ENCODE measurements around the gene SLC25A45.

SLC25A45 gene

DNA sequence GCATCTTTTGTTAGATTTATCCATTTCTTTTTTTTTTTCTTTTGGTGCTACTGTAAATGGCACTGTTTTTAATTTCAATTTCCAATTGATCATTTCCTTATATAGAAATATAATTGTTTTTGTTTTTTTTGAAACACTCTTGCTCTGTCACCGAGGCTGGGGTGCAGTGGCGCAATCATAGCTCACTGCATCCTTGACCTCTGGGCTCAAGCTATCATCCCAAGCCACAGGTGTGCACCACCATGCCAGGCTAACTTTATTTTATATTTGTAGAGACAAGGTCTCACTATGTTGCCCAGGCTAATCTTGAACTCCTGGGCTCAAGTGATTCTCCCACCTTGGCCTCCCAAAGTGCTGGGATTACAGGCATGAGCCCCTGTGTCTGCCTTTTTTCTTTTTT is 20.3 kb upstream of the SLC25A45 start:
- DNase-seq, result no peak

DNA sequence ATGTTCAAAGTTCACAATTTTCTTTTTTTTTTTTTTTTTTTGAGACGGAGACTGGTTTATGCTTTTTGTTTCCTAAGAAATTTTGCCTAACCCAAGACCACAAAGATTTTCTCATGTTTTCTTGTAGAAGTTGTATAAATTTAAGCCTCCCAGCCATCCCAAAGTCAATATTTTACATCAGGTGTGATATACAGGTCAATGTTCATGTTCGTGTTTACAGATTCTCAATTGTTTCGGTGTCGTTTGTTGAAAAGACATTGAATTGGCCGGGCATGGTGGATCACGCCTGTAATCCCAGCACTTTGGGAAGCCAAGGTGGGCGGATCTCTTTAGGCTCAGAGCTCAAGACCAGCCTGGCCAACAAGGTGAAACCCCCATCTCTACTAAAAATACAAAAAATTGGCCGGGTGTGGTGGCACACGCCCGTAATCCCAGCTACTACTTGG is 19.4 kb upstream of the SLC25A45 start:
- DNase-seq, result no peak

DNA sequence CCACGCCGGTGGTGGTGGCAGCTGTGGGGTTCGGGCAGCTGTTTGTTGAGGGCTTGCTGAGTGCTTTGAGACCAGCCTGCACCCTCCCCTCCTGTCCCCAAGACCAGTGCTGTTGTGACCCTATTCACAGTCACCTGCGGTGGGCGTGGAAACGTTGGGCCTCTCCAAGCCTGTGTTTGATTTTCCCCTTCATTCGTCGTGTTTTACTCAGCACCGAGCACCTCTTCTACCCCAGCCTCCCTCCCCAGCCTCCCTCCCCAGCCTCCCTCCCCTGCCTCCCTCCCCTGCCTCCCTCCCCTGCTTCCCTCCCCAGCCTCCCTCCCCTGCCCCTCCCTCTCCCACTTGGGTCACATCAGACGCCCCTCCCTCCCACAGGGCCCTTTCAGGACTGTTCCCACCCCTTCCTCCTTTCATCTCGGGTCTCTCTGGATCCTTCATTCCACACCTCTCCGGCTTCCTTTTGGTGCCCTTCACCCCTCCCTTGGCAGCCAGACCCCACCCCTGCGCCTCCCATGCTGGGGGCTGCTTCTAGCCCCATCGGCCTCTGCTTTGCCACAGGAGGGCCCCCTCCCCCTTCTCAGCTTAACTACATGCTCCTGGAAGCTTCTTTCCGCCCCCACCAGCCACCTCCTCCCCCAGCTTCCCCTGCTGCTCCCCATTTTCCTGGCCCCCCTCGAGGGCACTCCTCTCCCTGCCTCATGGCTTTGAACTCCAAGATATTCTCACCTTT is 18.8 kb upstream of the SLC25A45 start:
- DNase-seq, result no peak

DNA sequence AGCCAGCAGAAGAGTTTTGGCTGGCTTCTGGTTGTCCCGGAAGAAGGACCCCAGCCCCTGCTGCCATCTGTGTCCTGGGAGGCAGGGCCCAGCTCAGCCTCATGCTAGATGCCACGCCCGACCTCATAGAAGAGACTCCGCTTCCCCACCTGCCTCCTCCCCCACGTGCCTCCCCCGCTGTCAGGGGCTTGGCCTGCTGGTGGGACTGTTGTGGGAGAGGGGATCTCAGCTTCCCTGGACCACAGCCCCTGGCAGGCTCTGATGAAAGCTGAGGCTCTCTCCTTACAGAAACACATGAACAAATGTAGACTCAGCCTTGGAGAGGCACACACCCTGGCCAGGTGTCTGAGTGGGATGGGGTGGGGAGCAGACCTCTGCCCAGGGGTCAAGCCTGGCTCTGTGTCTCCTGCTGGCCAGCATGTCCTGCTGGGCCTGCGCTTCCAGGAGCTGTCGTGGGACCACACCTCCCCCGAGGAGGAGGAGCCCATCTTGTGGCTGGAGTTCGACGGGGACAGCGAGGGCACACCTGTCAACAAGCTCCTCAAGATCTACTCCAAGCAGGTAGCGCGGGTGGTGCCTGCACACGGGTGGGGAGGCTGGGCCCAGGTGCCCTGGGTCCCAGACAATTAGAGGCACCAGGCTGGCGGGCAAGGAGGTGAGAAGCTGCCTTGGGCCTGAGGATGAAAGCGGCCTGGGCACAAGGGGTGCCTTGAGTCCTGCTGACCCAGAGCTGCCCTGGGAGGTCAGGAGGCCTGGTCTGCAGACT is 18.0 kb upstream of the SLC25A45 start:
- no peak for DNase-seq

DNA sequence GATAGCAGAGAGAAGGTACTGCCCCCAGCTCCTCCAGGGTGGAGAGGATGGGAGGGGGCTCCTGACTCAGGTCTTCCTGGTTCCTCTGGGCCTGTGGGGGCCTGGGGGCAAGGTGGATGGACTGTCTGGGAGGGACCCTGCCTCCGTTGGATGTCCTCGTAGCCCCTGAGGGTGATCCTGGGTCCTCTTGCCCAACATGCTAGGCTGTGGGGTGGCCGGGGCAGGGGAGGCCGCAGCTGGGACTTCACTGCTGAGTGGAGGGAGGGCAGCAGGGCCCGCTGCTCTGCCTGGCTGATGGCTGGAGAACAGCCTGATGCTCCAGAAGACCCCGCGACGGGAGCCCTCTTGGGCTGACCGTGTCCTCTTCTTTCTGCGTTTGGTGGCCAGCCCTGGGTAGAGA is 17.4 kb upstream of the SLC25A45 start:
- DNase-seq, result no peak

DNA sequence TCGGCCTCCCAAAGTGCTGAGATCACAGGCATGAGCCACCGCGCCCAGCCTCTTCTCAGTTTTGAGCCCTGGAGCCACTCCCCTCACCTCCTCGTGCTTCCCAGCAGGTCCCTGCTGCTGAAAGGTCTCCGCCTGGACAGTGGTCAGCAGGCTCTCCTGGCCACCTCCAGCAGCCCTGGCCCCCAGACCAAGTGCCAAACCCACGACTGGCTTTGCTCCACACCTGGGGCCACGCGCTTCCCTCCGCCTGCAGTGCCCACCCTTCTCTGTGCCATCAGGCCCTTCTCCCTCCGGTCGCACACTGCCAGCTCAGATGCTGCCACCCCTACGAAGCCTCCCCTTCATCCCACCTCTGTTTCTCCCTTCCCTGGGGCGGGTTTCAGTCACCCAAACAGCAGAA is 16.8 kb upstream of the SLC25A45 start:
- no peak for DNase-seq

DNA sequence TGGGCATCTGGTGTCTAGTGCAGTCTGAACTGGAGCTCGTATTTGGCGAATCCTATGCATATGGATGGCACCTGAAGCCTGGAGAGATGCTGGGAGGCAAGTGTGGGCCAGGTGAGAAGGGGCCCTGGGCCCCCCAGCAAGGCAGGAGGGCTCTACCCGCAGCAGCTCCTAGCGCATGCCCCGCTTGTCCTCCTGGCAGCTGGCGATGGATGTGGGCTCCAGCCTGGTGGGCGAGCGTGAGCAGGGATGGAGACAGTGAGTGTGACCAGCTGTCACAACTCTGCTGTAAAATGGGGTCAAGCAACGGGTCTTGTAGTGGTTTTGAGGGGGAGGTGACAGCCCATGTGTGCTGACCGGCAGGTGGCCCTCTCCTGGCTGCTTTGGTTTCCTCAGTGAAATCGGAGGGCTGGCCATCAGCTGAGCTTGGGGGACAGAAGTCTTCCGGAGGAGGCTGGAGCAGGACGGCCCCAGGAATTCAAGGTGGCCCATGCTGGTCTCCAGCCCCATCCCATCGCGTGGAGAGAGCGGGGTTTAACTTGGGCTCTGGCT is 16.0 kb upstream of the SLC25A45 start:
- no peak for DNase-seq

DNA sequence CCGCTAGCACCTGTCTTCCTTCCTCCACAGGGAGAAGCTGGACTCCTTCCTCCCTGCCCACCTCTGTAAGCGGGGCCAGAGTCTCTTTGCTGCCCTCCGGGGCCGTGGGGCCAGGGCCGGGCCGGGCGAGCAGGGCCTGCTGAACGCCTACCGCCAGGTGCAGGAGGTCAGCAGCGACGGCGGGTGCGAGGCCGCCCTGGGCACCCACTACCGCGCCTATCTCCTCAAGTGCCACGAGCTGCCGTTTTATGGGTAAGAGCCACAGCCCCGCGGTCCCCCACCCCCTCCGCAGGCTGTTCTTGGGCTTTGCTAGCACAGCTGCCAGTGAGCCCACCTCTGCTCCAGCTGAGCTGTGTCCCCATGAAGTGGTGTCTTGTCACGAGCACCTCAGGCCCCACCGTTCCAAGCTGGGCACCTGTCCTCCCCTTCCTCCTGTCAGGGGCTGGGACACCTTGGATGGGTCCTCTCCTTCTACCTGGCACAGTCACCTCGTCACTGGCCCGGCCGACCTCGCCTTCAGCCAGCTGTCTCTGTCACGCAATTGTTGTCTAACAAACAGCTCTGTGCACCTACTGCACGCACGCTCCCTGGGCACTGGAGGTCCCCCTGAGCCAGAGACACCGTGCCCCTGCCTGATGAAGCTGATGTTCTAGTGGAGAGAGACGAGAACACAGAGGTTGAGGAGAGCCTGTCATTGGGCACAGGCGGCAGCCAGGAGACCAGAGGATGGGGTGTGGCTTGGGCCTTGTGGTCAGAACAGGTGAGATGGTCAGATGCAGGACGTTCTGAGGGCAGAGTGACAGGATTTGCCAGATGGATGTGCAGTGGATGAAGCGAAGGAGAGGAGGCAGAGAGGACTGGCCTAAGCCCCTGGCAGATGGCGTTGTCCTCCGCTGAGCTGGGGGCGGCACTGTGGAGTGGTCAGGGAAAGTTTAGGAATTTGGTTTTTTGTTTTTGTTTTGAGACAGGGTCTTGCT is 14.6 kb upstream of the SLC25A45 start:
- DNase-seq, result no peak

DNA sequence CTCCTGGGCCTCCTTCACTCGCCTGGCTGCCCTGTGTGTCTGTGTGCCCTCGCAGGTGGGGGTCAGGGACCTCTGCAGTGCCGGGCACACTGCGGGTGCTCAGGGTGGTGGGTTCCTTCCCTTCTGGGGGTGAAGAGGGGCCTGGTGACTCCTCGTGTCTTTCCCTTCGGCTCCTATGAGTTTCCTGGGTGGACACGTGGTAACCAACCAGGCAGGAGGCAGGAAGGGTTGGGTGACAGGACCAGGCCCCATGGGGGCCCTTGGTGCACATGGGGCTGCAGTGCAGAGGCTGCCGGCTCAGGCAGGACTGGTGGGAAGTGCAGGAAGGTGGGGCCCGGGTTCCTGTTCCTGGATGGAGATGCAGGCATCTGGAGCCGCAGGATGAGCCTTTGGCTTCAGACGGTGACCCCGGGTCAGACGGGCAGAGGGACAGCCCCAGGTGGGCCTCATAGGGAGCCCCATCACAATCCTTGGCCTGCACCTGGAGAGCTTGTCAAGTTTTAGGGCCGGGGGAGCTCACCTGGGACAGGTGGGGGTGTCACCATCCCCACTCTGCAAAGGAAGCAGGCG is 13.6 kb upstream of the SLC25A45 start:
- DNase-seq, result no peak

DNA sequence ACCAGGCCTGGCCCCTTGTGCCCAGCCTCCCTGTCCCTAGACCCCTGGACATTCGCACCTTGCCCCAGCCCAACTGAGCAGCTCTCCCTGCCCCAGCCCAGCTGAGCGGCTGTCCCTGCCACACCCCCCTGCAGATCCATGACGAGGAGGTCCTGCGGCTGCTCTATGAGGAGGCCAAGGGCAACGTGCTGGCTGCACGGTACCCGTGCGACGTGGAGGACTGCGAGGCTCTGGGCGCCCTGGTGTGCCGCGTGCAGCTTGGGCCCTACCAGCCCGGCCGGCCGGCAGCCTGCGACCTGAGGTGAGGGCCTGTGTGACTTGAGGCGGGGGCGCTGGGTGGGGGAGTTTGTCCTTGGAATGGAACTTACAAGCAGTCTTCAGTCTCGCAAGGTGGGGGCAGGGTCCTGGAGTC is 11.7 kb upstream of the SLC25A45 start:
- DNase-seq, result no peak

DNA sequence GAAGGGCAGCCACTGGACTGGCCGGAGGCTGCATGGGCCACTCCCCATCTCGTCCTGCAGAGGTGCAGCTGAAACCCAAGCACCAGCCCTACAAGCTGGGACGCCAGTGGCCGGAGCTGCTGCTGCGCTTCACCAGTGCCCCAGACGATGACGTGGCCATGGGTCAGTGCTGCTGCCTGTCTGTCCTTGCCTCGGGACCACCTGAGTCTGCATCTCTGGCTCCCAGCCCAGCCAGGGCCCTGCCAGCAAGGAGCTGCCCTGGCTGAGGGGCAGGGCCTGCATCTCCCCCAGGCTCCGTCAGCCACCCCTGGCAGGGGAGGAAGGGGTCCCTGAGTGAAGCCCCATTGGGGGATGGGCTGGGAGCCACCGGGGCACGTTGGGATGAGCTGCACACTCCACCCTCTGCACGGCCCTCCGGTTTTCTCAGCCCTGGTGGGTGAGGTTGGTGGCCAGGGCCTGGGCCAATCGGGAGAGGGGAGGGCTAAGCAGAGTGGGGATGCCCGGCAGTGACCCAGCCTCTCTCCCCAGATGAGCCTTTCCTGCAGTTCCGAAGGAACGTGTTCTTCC is 11.2 kb upstream of the SLC25A45 start:
- DNase-seq, result no peak

DNA sequence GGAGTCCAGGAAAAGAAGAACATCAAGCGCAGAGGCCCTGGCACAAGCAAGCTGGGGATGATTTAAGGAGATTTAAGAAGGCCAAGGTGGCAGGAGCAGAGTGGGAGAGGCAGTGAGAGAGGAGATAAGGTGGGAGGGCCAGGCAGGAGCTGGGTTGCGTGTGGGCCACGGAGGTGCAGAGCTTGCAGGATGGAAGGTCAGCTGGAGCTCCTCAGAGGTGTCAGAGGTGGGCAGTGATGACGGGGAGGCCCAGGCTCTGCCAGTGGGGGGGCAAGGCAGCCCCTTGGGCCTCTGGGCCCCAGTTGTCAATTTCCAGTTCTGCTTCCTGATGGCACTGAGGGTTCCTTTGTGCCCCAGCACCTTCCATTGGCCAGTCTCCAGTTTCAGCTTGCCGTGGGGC is 10.5 kb upstream of the SLC25A45 start:
- no peak for DNase-seq

DNA sequence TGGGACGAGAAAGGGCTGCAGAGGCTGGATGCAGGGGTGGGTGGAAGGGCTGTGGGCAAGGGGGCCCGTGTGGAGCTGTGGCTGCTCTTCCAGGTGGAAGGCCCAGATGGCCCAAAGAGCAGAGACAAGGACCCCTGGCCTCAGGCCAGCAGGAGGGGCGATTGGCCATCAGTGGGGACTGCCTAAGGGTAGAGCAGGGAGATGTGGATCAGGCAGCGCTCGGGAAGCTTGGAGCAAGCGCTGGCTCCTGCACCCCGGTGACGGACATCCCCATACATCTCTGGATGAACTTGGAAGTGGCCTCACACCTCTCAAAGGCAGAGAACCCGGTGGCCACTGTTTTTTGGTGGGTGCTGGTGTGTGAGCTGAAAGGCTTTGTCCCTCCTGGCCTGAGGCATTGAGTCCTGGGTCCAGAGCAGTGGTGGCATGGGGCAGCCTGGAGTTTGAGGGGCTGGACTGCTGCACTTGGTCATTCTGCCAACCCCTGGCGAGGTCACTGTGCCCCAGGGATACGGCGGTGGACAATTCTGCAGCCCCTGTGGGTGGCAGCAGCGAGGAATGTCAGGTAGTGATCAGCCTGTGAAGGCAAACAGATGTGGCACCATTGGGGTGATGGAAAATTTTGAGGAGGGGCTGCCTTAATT is 9.9 kb upstream of the SLC25A45 start:
- DNase-seq, result no peak

DNA sequence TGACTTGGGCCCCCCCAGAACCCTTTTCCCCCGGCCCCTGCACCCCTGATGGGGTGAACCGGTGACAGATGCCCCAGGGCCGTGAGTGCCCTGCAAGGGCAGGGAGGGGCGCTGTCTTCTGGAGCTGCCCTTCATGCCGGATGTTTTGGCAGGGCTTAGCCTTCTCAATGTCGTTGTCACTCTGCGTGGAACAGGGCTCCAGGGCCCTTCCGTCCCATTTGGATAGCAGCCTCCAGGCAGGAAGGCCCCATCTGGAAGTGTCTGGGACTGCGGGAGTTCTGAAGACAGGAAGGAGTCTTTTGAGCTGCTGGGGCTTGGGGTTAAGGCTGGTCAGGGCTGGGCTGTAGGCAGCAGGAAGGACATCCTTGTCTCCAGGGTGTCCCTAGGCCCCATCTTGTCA is 8.6 kb upstream of the SLC25A45 start:
- DNase-seq, result no peak

DNA sequence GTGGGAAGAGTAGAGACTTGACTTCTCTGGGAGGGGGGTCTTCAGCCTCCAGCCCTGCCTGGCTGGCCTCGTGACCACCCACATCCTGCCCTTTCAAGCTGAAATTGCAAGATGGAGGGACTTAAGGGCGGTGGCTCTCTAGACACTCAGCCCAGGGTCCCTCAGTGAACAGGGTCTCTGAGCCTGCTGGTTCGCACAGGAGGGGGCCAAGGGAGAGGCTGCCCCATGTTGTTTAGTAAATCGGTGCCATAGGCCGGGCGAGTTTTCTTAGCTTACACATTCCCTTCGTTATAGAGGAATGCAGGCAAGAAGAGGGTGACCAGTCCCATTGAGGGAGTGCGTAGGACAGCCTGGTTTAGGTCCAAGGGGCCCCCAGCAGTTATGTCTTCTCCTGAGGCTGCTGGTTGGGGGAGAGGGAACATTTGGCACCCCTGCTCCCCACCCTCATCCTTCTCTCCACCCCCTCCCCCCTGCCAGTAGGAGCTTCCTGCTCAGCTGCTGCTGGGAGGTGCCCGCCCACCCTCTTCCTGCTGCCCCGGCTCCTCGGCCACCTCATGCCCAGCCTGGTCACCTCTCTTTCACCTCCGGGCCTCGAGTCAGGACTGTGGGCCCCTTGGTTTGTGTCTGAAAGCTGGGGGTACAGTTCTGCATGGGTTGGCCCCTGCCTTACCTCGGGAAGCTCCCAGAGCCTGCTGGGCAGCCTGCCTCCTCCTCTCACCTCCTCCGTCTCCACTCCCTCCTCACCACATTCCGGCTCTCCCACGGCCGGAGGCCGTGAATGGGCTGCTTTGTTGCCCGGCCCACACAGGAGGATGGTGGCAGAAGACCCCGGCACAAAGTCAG is 7.9 kb upstream of the SLC25A45 start:
- DNase-seq, result no peak

DNA sequence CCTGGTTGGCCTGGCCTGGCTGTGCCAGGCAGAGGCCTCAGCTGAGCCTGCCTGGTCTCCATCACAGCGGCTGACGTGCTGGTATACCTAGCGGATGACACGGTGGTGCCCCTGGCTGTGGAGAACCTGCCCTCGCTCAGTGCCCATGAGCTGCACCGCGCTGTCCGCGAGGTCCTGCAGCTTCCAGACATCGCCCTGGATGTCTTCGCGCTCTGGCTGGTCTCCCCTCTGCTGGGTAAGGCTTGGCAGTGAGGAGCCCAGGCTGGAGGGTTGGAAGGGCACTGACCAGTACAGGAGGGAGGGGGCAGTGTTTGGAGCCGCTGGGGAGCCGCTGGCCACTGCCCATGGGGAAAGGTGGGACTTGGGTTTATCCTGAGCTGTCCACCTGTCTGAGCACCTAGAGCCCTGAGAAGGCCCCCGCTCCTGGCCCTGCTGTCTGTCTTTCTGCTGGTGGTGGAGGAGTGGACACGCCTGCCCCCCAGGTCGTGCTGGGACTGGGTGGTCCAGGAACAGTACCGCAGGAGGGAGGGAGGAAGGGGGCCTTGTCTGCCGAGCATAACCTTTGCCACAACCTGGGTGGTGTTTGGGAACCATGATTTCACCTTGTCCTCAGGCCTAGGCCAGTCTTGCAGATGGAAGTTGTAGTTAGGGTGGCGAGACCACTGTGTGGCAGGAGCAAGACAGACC is 7.0 kb upstream of the SLC25A45 start:
- DNase-seq, result no peak

DNA sequence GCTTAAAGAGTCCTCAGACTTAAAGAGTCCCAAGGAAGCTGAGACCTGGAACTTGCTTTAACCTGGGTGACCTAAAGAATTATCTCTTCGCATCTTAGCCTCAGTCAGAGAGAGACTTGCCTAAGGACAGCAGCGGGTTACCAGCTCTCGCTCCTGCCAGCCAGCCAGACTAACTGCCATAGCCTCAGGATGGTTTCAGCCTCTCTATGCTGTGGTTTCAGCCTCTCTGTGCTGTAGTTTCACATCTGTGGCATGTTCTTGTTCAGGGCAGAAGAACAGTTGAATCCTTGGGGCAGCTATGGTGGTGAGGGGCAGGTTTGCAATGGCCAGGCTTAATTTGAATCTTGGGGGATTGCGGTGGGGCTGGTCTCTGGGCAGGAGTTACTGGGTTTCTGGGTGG is 6.3 kb upstream of the SLC25A45 start:
- DNase-seq, result no peak

DNA sequence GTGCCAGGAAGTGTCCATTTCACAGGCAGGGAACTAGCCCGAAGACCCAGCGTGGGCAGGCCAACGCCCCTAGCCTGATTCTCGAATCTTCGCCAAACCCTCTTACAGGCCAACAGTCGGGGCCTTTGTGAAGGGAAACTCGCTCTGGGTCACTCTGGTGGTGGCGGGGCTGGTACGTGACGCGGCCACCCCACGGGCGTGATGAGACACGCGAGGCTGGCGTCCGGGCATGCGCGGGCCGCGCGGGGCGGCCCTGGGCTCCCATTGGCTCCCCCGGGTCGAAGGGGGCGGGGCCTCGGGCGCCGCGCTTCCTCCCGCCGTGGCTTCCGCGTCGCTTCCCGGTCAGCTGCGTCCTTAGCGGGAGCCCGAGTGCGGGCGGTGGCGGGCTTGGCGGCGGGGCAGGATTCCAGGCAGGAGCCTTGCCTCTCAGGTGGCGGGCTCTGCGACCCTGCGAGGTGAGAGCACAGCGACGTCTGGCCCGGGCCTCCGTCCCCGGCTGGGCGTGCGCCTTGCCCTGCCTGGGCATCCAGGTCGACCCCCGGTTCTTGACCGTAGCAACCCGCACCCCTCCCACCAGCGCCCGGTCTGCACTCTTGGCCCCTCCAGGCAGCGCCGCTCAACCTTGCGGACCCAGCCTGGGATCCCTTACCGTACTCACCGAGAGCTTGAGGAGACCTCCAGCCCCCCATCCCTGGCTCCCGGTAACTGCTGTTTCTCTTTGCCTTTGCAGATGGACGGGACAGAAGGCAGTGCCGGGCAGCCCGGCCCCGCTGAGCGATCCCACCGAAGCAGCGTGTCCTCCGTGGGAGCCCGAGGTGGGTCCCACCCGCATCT is 4.1 kb upstream of the SLC25A45 start, which contains the start of gene FRMD8:
Gene FRMD8, plus strand, starts transcription at position 331 of the 834 bp plus-strand sequence. Its CDS starts 400 bp downstream, at position 731.
- peak; percentile 75 to 84 for DNase-seq

DNA sequence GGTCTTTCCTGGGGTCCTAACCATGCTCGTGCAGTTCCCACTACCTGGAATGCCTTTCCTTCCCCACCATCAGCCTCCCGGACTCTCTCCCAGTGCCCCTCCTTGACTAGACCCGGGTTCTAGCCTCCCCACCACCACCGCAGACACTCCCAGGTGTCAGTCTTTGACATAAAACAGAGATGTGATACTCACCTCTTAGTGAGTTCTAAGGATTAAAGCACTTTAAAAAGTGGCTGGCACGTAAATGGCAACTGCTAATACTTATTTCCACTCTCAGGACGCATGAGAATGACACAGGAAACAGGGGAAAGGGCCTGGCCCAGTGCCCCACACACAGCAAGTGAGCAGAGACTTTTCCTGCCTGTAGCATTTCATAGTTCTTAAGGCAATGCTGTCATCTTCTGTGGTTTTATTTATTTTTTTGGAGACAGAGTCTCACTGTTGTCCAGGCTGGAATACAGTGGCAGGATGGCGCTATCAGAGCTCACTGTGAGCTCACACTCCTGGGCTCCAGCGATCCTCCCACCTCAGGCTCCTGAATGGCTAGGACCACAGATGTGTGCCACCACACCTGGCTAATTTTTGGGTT is 1.9 kb upstream of the SLC25A45 start:
- DNase-seq, result no peak

Data from NCI-H2081 (cell line).